Lung (tissue), 12 donors: ENCODE measurements around the gene MAP3K2. TPM values are rescaled to one million over a fixed set of nuclear protein-coding genes. Genes with fewer than 3 reads are reported as not detected.

Experiments
- ATAC-seq: fragments of 200-7000 bp; cut with Tn5 transposase; one replicate; pipeline ENCODE4 v1.9.1; 2020; ENCODE audit warnings: moderate number of reproducible peaks; ENCODE audit not compliant: insufficient read depth, low FRiP score
- DNase-seq, 3 donors: peaks; one replicate each; pipeline ENCODE4 v3.0.0-alpha.2; 2013 to 2017
- H3K27ac ChIP-seq, 2 donors: one replicate each; pipeline ENCODE4 v1.5.1; 2013; ENCODE audit warnings: mild to moderate bottlenecking in 2 of 2, moderate library complexity in 2 of 2, control low read depth in 1 of 2, inconsistent platforms in 1 of 2, low read depth in 1 of 2, low read length in 1 of 2
- H3K27me3 ChIP-seq, 3 donors: one replicate each; pipeline ENCODE4 v1.5.1; 2013; ENCODE audit warnings: low read length in 2 of 3; ENCODE audit not compliant: control insufficient read depth in 3 of 3, insufficient read depth in 3 of 3
- H3K36me3 ChIP-seq, 4 donors: one replicate each; pipeline ENCODE4 v1.5.1; 2013; ENCODE audit warnings: low read length in 4 of 4, mild to moderate bottlenecking in 1 of 4, moderate library complexity in 1 of 4; ENCODE audit not compliant: control insufficient read depth in 4 of 4, insufficient read depth in 4 of 4
- H3K4me1 ChIP-seq, 5 donors: one replicate each; pipeline ENCODE4 v1.5.1; 2013; ENCODE audit warnings: low read length in 5 of 5, mild to moderate bottlenecking in 2 of 5, moderate library complexity in 1 of 5; ENCODE audit not compliant: control insufficient read depth in 5 of 5, insufficient read depth in 5 of 5
- H3K4me3 ChIP-seq: one replicate; pipeline ENCODE4 v1.5.1; 2013; ENCODE audit warnings: mild to moderate bottlenecking, control low read depth, moderate library complexity
- H3K9ac ChIP-seq, 2 donors: one replicate each; pipeline ENCODE4 v1.5.1; 2013; ENCODE audit warnings: low read length in 2 of 2, control low read depth in 1 of 2; ENCODE audit not compliant: insufficient read depth in 1 of 2
- H3K9me3 ChIP-seq, 4 donors: one replicate each; pipeline ENCODE4 v1.5.1; 2013; ENCODE audit warnings: low read length in 3 of 4, mild to moderate bottlenecking in 1 of 4, moderate library complexity in 1 of 4; ENCODE audit not compliant: control insufficient read depth in 4 of 4, insufficient read depth in 3 of 4
- WGBS, 2 donors: extraction: QIAGEN DNeasy Blood & Tissue Kit; methylation state at CpG; one replicate each; pipeline ENCODE4 v1.1.7; 2013; 5-methylcytosine and 5-hydroxymethylcytosine counted together
- polyA plus RNA-seq, 2 donors: library from polyadenylated mRNA; stranded (reverse); fragments of 200-250 nt; gene quantifications; one replicate each; pipeline ENCODE4 v1.2.1, GENCODE V29; 2013
- total RNA-seq, 2 donors: library from RNA; depleted of rRNA in 1 of 2; stranded (reverse); fragments of >200 nt in 1 of 2; gene quantifications; one replicate each; pipeline ENCODE4 v1.2.1, GENCODE V29; 2014 to 2021
- TF ChIP-seq, protein P1 (sequence below): IDR thresholded peaks from 2 replicates; pipeline ENCODE4 v1.5.1; 2012; ENCODE audit warnings: mild to moderate bottlenecking; ENCODE audit errors: control extremely low read depth, extremely low read depth
- donor health status: control.
- donor health status: control.
- donor health status: Bipolar disorder and iron deficiency.
- donor health status: healthy.
- donor health status: DM: yes; HTN: yes; CAD: no.

Gene MAP3K2
- total and polyA plus RNA-seq, 4 donors: 8.1 to 81.0 (median 30.8) TPM

DNA sequence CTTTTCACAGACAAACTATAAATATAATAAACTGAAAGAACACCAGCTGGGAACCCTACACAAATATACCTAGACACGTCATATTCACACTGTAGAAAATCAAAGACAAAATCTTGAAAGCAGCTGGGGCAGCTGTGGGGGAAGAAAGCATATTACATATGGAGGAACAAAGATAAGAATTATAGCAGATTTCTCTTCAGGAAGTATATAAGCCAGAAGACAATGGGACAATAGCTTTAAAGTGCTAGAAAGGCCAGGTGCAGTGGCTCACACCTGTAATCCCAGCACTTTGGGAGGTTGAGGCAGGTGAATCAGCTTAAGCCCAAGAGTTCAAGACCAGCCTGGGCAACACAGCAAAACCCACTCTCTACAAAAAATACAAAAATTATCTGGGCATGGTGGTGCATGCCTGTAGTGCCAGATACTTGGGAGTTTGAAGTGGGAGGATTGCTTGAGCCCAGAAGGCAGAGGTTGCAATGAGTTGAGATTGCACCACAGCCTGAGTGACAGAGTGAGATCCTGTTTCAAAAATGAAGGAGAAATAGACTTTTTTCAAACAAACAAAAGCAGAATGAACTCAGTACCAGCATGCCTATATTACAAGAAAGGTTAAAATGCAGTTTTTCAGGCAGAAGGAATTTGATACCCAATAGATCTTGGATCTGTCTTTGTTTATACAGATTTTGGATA, 67.0 kb downstream of the MAP3K2 start:
- no peak overlapping the region for H3K27ac ChIP-seq
- H3K9me3 ChIP-seq: peaks cover 0 to 6% (median 0%) of the 10 kb centered on the region in 4 donors
- H3K4me3 ChIP-seq: no peak overlapping the region
- 100% methylated on average over 1 of the region's 1 CpG for WGBS, 2 donors
- no peaks in the 10 kb centered on the region for H3K27me3 ChIP-seq
- TF ChIP-seq, protein P1, sequence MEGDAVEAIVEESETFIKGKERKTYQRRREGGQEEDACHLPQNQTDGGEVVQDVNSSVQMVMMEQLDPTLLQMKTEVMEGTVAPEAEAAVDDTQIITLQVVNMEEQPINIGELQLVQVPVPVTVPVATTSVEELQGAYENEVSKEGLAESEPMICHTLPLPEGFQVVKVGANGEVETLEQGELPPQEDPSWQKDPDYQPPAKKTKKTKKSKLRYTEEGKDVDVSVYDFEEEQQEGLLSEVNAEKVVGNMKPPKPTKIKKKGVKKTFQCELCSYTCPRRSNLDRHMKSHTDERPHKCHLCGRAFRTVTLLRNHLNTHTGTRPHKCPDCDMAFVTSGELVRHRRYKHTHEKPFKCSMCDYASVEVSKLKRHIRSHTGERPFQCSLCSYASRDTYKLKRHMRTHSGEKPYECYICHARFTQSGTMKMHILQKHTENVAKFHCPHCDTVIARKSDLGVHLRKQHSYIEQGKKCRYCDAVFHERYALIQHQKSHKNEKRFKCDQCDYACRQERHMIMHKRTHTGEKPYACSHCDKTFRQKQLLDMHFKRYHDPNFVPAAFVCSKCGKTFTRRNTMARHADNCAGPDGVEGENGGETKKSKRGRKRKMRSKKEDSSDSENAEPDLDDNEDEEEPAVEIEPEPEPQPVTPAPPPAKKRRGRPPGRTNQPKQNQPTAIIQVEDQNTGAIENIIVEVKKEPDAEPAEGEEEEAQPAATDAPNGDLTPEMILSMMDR: no peak
- DNase-seq: no peak
- no peak for ATAC-seq
- H3K9ac ChIP-seq: no peak overlapping the region
- H3K36me3 ChIP-seq: peaks cover 17 to 34% (median 27%) of the 10 kb centered on the region in 4 donors
- H3K4me1 ChIP-seq: no peaks in the 10 kb centered on the region

- Histone ChIP-seq H3K9ac (no peak overlapping the region), H3K4me3 (no peak overlapping the region), H3K27ac (no peak overlapping the region), H3K9me3 (peaks cover 0 to 6% (median 0%) of the 10 kb centered on the region in 4 donors), H3K27me3 (no peaks in the 10 kb centered on the region), H3K36me3 (peaks cover 16 to 33% (median 24%) of the 10 kb centered on the region in 4 donors), H3K4me1 (no peaks in the 10 kb centered on the region)
- 94% methylated on average over 1 of the region's 1 CpG for WGBS, 2 donors
- ATAC-seq (no peak), DNase-seq (no peak)
- TF ChIP-seq, protein P1: no peak
Observed at GRCh38 chr2:127320067-127320466, 67.7 kb downstream of the MAP3K2 start.

DNA sequence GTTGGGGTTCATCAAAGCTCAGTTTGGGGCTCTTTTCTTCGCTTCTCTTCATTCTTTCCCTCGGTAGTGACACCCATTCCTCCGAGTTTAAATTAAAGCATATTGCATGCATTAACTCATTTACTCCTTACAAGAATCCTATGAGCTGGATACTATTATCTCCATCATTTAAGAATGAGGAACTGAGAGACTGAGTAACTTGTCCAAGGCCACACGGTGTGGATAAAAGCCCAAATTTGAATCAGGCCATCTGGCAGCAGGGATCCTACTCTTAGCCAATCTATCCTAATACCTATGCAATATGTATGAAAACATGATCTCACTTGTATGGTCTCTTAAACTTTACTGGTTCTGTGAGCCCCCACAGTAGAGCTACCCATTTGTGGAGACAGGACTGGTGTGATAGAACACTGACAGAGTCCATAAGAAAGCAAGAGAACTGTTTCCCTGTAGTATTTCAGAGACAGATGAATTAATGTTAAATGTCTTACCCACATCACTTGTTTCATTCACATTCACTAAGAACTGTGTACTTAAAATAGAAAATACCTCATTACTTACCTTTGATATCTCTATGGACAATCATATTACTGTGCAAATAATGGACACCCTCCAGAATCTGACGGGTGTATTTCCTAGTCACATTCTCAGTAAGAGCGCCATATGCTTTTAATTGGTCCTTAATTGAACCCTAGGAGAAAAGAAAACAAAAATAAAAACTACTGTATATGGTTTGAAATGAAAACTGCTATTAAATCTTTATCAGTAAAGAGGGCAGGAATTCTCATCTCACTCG, 73.4 kb downstream of the MAP3K2 start:
- H3K4me1 ChIP-seq: no peaks in the 10 kb centered on the region
- no peak overlapping the region for H3K4me3 ChIP-seq
- peaks cover 29 to 37% (median 36%) of the 10 kb centered on the region in 4 donors for H3K36me3 ChIP-seq
- no peaks in the 10 kb centered on the region for H3K27me3 ChIP-seq
- H3K9me3 ChIP-seq: no peaks in the 10 kb centered on the region
- no peak overlapping the region for H3K9ac ChIP-seq
- TF ChIP-seq, protein P1: no peak
- WGBS, 2 donors: 93 to 94% methylated on average over 7 of the region's 7 CpGs
- no peak for DNase-seq
- ATAC-seq: no peak
- H3K27ac ChIP-seq: no peak overlapping the region
